ENCODE measurements around the gene TBC1D7. TPM values are rescaled to one million over a fixed set of nuclear protein-coding genes. Genes with fewer than 3 reads are reported as not detected.

TBC1D7 gene
- total RNA-seq, 1 experiment from 2014 or later, result 152 TPM

DNA sequence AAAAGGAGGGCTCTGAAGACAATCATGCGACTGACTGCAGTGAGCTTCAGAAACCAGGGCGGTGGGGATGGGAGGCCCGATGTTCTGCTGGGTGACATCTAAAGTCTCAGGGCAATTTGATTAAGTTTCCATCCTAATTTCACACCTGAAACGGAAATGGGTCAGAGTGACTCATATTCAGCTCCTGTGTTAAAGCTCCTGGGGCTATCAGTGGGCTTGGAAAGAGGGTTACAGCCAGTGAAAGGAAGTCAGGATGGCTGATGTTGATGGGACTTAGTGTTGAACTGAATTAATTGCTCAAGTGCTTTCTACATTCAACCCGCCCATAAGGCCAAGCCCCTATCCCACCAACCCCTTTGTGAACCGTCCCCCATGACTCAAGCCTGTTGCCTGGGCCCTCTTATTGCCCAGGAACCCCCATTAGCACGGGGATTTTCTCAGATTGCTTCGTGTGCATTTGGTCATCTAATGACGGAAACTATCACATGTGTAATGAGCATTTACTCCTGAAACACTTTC, 47.1 kb upstream of the TBC1D7 start:
- no peaks in the 10 kb centered on the region for H3K36me3 Mint-ChIP-seq (ENCODE audit: insufficient read depth, unreplicated experiment)
- Histone ChIP-seq H3K36me3 (ENCODE audit: control insufficient read depth, insufficient read depth, low read length) (no peaks in the 10 kb centered on the region), H3K4me1 (no peaks in the 10 kb centered on the region), H3K4me3 (ENCODE audit: low read depth, low read length) (no peak overlapping the region), H3K27me3 (replicated peaks; ENCODE audit: control insufficient read depth, insufficient read depth, low read length) (no peaks in the 10 kb centered on the region), H3K9me3 (no peaks in the 10 kb centered on the region)
- BruUV-seq (replicated peaks), result no TSS peak
- DNase-seq, result no peak
- H3K27me3 Mint-ChIP-seq (ENCODE audit: insufficient read depth, unreplicated experiment), result peaks cover 9% of the 10 kb centered on the region
- ChIA-PET CTCF (interaction anchor here (0.6 to 0.7 kb wide), 2 partner anchors 135 to 1222 kb away, joined by 3 read pairs; no protein-coding TSS in a partner anchor), POLR2A (no interaction called here)
- no peaks in the 10 kb centered on the region for H3K9me3 Mint-ChIP-seq (ENCODE audit: unreplicated experiment)
- H3K4me1 Mint-ChIP-seq (ENCODE audit: low read depth, unreplicated experiment), result peaks cover 6% of the 10 kb centered on the region
- intact Hi-C loops (cut with micrococcal nuclease; ENCODE audit: unreplicated experiment), result no loop called here
- TF ChIP-seq, protein P1, sequence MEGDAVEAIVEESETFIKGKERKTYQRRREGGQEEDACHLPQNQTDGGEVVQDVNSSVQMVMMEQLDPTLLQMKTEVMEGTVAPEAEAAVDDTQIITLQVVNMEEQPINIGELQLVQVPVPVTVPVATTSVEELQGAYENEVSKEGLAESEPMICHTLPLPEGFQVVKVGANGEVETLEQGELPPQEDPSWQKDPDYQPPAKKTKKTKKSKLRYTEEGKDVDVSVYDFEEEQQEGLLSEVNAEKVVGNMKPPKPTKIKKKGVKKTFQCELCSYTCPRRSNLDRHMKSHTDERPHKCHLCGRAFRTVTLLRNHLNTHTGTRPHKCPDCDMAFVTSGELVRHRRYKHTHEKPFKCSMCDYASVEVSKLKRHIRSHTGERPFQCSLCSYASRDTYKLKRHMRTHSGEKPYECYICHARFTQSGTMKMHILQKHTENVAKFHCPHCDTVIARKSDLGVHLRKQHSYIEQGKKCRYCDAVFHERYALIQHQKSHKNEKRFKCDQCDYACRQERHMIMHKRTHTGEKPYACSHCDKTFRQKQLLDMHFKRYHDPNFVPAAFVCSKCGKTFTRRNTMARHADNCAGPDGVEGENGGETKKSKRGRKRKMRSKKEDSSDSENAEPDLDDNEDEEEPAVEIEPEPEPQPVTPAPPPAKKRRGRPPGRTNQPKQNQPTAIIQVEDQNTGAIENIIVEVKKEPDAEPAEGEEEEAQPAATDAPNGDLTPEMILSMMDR (IDR thresholded peaks at IDR 0.05; ENCODE audit: insufficient read depth in 1 of 2, low read depth in 1 of 2, low read length in 1 of 2, severe bottlenecking in 1 of 2, unreplicated experiment in 1 of 2), result no peak
- no peak overlapping the region for H3K27ac Mint-ChIP-seq (ENCODE audit: unreplicated experiment)
- no peak overlapping the region for H3K4me3 Mint-ChIP-seq (ENCODE audit: unreplicated experiment)

DNA sequence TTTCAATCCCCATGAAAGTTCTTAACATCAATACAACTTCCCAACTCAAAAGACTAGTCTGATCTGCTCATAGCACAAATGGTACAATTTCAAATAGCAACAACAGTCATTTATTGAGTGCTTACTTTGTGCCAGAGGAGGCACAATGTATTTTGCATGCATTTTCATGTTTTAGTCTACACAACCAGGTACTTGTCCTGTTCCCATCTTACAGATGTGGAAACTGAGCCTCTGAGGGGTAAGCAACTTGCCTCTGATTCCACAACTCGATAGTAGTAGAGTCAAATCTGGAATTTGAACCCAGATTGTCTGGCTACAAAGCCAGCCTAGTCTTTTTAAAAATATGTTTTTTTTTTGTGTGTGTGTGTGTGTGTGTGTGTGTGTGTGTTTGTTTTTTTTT, 45.6 kb upstream of the TBC1D7 start:
- H3K27me3 ChIP-seq (replicated peaks; ENCODE audit: control insufficient read depth, insufficient read depth, low read length), result no peaks in the 10 kb centered on the region
- Mint-ChIP-seq H3K4me1 (ENCODE audit: low read depth, unreplicated experiment) (peaks cover 8% of the 10 kb centered on the region), H3K27me3 (ENCODE audit: insufficient read depth, unreplicated experiment) (peaks cover 8% of the 10 kb centered on the region), H3K27ac (ENCODE audit: unreplicated experiment) (no peak overlapping the region), H3K36me3 (ENCODE audit: insufficient read depth, unreplicated experiment) (no peaks in the 10 kb centered on the region), H3K4me3 (ENCODE audit: unreplicated experiment) (no peak overlapping the region), H3K9me3 (ENCODE audit: unreplicated experiment) (no peaks in the 10 kb centered on the region)
- ChIA-PET POLR2A (no interaction called here), CTCF (no interaction called here)
- H3K4me1 ChIP-seq, result no peaks in the 10 kb centered on the region
- no peaks in the 10 kb centered on the region for H3K36me3 ChIP-seq (ENCODE audit: control insufficient read depth, insufficient read depth, low read length)
- H3K4me3 ChIP-seq (ENCODE audit: low read depth, low read length), result no peak overlapping the region
- intact Hi-C loops (cut with micrococcal nuclease; ENCODE audit: unreplicated experiment), result no loop called here
- no peaks in the 10 kb centered on the region for H3K9me3 ChIP-seq
- no peak for DNase-seq
- TF ChIP-seq, protein P1 (IDR thresholded peaks at IDR 0.05; ENCODE audit: insufficient read depth in 1 of 2, low read depth in 1 of 2, low read length in 1 of 2, severe bottlenecking in 1 of 2, unreplicated experiment in 1 of 2), result no peak
- no TSS peak for BruUV-seq (replicated peaks)

DNA sequence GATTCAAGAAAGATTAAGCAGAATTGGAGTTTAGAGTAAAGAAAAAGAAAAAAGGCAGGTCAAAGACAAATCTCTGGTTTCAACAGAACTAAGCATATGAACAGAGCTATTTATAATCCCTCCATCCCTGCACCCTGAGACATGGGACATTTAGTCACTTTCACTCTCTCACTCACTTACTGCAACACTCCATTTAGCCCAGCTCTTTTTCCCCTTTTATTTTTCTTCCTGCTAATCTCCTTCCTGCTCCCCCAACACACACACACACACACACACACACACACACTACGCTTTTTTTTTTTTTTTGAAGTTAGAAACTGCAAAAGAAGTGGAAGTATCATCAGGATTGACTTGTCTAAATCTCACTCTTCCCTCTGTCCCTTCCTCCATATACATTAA, 45.1 kb upstream of the TBC1D7 start:
- H3K36me3 Mint-ChIP-seq (ENCODE audit: insufficient read depth, unreplicated experiment), result no peaks in the 10 kb centered on the region
- TF ChIP-seq, protein P1 (IDR thresholded peaks at IDR 0.05; ENCODE audit: insufficient read depth in 1 of 2, low read depth in 1 of 2, low read length in 1 of 2, severe bottlenecking in 1 of 2, unreplicated experiment in 1 of 2), result no peak
- Histone ChIP-seq H3K27me3 (replicated peaks; ENCODE audit: control insufficient read depth, insufficient read depth, low read length) (no peaks in the 10 kb centered on the region), H3K9me3 (no peaks in the 10 kb centered on the region), H3K4me1 (no peaks in the 10 kb centered on the region), H3K4me3 (ENCODE audit: low read depth, low read length) (no peak overlapping the region), H3K36me3 (ENCODE audit: control insufficient read depth, insufficient read depth, low read length) (no peaks in the 10 kb centered on the region)
- ChIA-PET POLR2A (no interaction called here), CTCF (no interaction called here)
- DNase-seq, result no peak
- H3K27me3 Mint-ChIP-seq (ENCODE audit: insufficient read depth, unreplicated experiment), result peaks cover 6% of the 10 kb centered on the region
- no TSS peak for BruUV-seq (replicated peaks)
- no peaks in the 10 kb centered on the region for H3K9me3 Mint-ChIP-seq (ENCODE audit: unreplicated experiment)
- no peak overlapping the region for H3K4me3 Mint-ChIP-seq (ENCODE audit: unreplicated experiment)
- H3K4me1 Mint-ChIP-seq (ENCODE audit: low read depth, unreplicated experiment), result peaks cover 8% of the 10 kb centered on the region
- H3K27ac Mint-ChIP-seq (ENCODE audit: unreplicated experiment), result no peak overlapping the region
- intact Hi-C loops (cut with micrococcal nuclease; ENCODE audit: unreplicated experiment), result no loop called here

Data from Caco-2 (cell line).